T-helper 17 cell (primary cell): ENCODE data around the gene MRRF. TPM values are rescaled to one million over a fixed set of nuclear protein-coding genes. Genes with fewer than 3 reads are reported as not detected.

Source experiments
- total RNA-seq, 4 donors: library from RNA in 2 of 4; stranded (reverse) in 2 of 4; gene quantifications; one replicate each; pipeline ENCODE4 v1.2.3 and lab custom pipeline; 2022 to 2026

MRRF gene
- total RNA-seq, 2 donors from 2014 or later, result 24.8 to 25.4 TPM

Other genes starting within 250 kb of the MRRF start
- 1 to 10 TPM; 2.3 to 4.2 TPM for gene TTLL11, start 171.6 kb upstream of the MRRF start, total RNA-seq
- 10 to 100 TPM in 1 of 2 donors, 1 to 10 TPM in 1; 9.2 to 13.0 TPM for gene NDUFA8, start 105.1 kb upstream of the MRRF start, total RNA-seq
- not detected for gene MORN5, start 105.0 kb upstream of the MRRF start, total RNA-seq
- not detected for gene LHX6, start 35.9 kb upstream of the MRRF start, total RNA-seq
- 10 to 100 TPM; 19.1 to 25.9 TPM for gene RBM18, start within 50 bp of the MRRF start, total RNA-seq
- gene PTGS1, start 106.1 kb downstream of the MRRF start, total RNA-seq, result 100 to 1,000 TPM in 1 of 2 donors, 1 to 10 TPM in 1; 3.0 to 123 TPM
- gene OR1J1, start 213.0 kb downstream of the MRRF start, total RNA-seq, result not detected
- gene OR1J2, start 245.9 kb downstream of the MRRF start, total RNA-seq, result under 1 TPM; 0.30 to 0.37 TPM